ENCODE data around the gene IQCH. TPM values are rescaled to one million over a fixed set of nuclear protein-coding genes. Genes with fewer than 3 reads are reported as not detected.

IQCH gene
- polyA plus RNA-seq, 2 of the 4 experiments (the other 2 are of a cell fraction), result 1.5 to 3.8 TPM

DNA sequence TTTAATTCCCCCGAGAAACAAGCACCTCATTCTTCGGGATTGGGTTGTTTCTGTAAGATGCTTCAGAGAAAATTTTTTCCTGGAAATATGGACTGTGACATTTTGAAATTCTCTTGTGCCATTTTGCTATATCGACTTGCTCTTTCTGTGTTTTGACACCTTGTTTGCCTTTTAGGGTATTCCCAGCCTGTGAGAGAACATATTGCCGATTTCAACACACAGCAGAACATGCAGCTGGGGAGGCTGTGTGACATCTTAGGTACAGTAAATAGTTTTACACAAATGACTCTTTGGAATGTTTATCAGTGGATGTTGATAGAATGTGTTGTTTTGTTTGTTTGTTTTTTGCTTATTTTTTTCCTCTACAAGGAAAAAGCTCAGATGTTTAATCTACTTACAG is 130.2 kb downstream of the IQCH start (continued):
- no peak for TF ChIP-seq ZNF302 (CRISPR knock-in tag; IDR thresholded peaks at IDR 0.05)
- TF ChIP-seq, protein P1, sequence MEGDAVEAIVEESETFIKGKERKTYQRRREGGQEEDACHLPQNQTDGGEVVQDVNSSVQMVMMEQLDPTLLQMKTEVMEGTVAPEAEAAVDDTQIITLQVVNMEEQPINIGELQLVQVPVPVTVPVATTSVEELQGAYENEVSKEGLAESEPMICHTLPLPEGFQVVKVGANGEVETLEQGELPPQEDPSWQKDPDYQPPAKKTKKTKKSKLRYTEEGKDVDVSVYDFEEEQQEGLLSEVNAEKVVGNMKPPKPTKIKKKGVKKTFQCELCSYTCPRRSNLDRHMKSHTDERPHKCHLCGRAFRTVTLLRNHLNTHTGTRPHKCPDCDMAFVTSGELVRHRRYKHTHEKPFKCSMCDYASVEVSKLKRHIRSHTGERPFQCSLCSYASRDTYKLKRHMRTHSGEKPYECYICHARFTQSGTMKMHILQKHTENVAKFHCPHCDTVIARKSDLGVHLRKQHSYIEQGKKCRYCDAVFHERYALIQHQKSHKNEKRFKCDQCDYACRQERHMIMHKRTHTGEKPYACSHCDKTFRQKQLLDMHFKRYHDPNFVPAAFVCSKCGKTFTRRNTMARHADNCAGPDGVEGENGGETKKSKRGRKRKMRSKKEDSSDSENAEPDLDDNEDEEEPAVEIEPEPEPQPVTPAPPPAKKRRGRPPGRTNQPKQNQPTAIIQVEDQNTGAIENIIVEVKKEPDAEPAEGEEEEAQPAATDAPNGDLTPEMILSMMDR (IDR thresholded peaks at IDR 0.05), result no peak
- TF ChIP-seq RNF2 (IDR thresholded peaks at IDR 0.05; ENCODE audit: borderline replicate concordance, low read depth), result no peak
- TF ChIP-seq HEYL (CRISPR knock-in tag; IDR thresholded peaks at IDR 0.05), result no peak
- no peak for TF ChIP-seq JUN (IDR thresholded peaks at IDR 0.05)
- TF ChIP-seq CEBPB (IDR thresholded peaks at IDR 0.05), result no peak
- TF ChIP-seq HDAC2 (IDR thresholded peaks at IDR 0.05), result no peak
- TF ChIP-seq JUNB (IDR thresholded peaks at IDR 0.05), result no peak
- no peak for TF ChIP-seq RARB (CRISPR knock-in tag; IDR thresholded peaks at IDR 0.05)
- TF ChIP-seq HOXB13 (CRISPR knock-in tag; IDR thresholded peaks at IDR 0.05; ENCODE audit: low read depth), result no peak

DNA sequence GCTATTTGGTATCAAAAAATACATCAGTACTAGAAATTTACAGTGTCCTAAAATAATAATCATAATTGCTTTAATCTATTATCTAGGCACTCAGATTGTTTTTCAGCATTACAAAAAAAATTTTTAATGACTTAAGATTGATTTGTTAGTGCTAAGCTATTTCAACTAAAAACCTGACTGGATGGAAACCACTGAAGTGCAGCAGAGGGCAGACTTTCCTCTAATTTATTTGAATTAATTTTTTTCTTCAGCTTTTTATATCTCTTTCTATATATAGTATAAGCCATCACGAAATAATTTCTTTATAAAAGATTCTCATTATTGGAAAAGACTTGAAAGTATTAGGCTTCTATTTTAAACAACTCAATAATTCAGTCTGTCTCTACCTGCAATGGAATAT is 131.4 kb downstream of the IQCH start:
- no peak overlapping the region for H3K27ac ChIP-seq
- H3K4me2 ChIP-seq, result no peak overlapping the region
- WGBS (ENCODE audit: missing lambda C conversion rate), result 3% methylated on average over 1 of the region's 1 CpG
- no peak overlapping the region for H3K4me3 ChIP-seq
- no peak for ATAC-seq
- no peak for FAIRE-seq
- TF ChIP-seq ZSCAN20 (CRISPR knock-in tag; IDR thresholded peaks at IDR 0.05) (no peak), MAFK (IDR thresholded peaks at IDR 0.05; ENCODE audit: partially characterized antibody) (no peak), RAD21 (conservative IDR thresholded peaks at IDR 0.05 in 1 of 2, IDR thresholded peaks at IDR 0.05 in 1 of 2) (peak; percentile 37 to 51; a peak in 4 of 5 replicates), GATA3 (IDR thresholded peaks at IDR 0.05; ENCODE audit: borderline replicate concordance) (no peak), EHF (CRISPR knock-in tag; IDR thresholded peaks at IDR 0.05) (no peak), SMC3 (IDR thresholded peaks at IDR 0.05) (peak; percentile 59)
- TF ChIP-seq, protein P1 (IDR thresholded peaks at IDR 0.05), result peak; percentile 43; the same call in 2 of the 3 replicates
- H3K4me1 ChIP-seq, result no peaks in the 10 kb centered on the region
- CTCF ChIA-PET, result interaction anchor here (1.0 to 2.3 kb wide), 9 partner anchors 10 to 450 kb away, joined by 3 to 14 read pairs (median 4); no protein-coding TSS in a partner anchor
- H3K9me3 ChIP-seq, result no peaks in the 10 kb centered on the region
- POLR2A ChIA-PET, result no interaction called here
- no peak for DNase-seq (ENCODE audit: low read depth in 1 of 2, low spot score in 1 of 2)

DNA sequence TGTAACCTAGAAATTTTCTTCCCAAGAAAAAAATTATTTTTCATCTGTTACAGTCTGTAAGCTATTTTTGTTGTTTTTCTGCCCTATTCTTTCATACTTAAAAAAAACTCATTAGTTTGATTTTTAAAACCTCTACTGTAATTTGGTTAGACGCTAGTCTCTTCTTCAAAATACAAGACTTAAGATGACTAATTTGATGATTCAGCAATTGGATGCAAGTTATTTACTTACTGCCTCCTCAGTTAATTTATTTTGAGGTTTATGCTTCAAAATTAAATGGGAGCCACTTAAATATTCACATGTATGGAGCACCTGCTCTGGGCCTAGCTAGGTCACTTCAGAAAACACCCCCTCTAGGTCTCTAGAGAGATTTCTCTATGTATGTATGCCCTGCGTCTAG is 132.4 kb downstream of the IQCH start:
- H3K4me3 ChIP-seq, result no peak overlapping the region
- TF ChIP-seq JUNB (IDR thresholded peaks at IDR 0.05) (no peak), NPAS2 (CRISPR knock-in tag; IDR thresholded peaks at IDR 0.05; ENCODE audit: borderline replicate concordance) (no peak), CBX8 (IDR thresholded peaks at IDR 0.05) (no peak), ESRRA (IDR thresholded peaks at IDR 0.05; ENCODE audit: borderline replicate concordance, low read length) (no peak), MAFK (IDR thresholded peaks at IDR 0.05; ENCODE audit: partially characterized antibody) (peak; percentile 96)
- TF ChIP-seq, protein P2, sequence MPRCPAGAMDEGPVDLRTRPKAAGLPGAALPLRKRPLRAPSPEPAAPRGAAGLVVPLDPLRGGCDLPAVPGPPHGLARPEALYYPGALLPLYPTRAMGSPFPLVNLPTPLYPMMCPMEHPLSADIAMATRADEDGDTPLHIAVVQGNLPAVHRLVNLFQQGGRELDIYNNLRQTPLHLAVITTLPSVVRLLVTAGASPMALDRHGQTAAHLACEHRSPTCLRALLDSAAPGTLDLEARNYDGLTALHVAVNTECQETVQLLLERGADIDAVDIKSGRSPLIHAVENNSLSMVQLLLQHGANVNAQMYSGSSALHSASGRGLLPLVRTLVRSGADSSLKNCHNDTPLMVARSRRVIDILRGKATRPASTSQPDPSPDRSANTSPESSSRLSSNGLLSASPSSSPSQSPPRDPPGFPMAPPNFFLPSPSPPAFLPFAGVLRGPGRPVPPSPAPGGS (IDR thresholded peaks at IDR 0.05), result no peak
- ATAC-seq, result no peak
- no peak overlapping the region for H3K27ac ChIP-seq
- no peaks in the 10 kb centered on the region for H3K9me3 ChIP-seq
- no peak for DNase-seq (ENCODE audit: low read depth in 1 of 2, low spot score in 1 of 2)
- CTCF ChIA-PET, result interaction anchor here (1.5 to 1.9 kb wide), 3 partner anchors 10 to 47 kb away, joined by 3 to 4 read pairs (median 4); no protein-coding TSS in a partner anchor
- FAIRE-seq, result peak; percentile 83
- POLR2A ChIA-PET, result no interaction called here
- H3K4me2 ChIP-seq, result no peak overlapping the region
- no peaks in the 10 kb centered on the region for H3K4me1 ChIP-seq
- 93% methylated on average over 2 of the region's 2 CpGs for whole genome bisulfite sequencing (ENCODE audit: missing lambda C conversion rate)

Data from A549 (cell line).